GM12874 (cell line): Measurements from ENCODE around the gene ARHGAP26.

Experiments used
- CTCF ChIP-seq: IDR thresholded peaks from 2 replicates; pipeline ENCODE4 v1.5.1; 2011; ENCODE audit warnings: low read depth, mild to moderate bottlenecking, control low read depth, low read length, moderate library complexity; ENCODE audit not compliant: insufficient read depth

Gene ARHGAP26

GRCh38 chr5:142777850-142778249 is 7.7 kb downstream of the ARHGAP26 start:
- no peak for TF ChIP-seq CTCF

- TF ChIP-seq CTCF = no peak
Measured at GRCh38 chr5:142779163-142779840, 9.1 kb downstream of the ARHGAP26 start.

- TF ChIP-seq CTCF = no peak
Measured at GRCh38 chr5:142780871-142781270, 10.7 kb downstream of the ARHGAP26 start.

GRCh38 chr5:142782976-142783530 is 12.9 kb downstream of the ARHGAP26 start:
- TF ChIP-seq CTCF = no peak

GRCh38 chr5:142783601-142784341 is 13.6 kb downstream of the ARHGAP26 start:
- TF ChIP-seq CTCF = no peak

- no peak for TF ChIP-seq CTCF
Measured at GRCh38 chr5:142784401-142784955, 14.3 kb downstream of the ARHGAP26 start.

GRCh38 chr5:142785206-142785605 is 15.0 kb downstream of the ARHGAP26 start:
- TF ChIP-seq CTCF = no peak
